ENCODE data around the gene APLP1. TPM values are rescaled to one million over a fixed set of nuclear protein-coding genes. Genes with fewer than 3 reads are reported as not detected.
A peak's percentile ranks its signal among the peaks of the same experiment; 100 is the strongest.
"Not testable (repeated sequence)": the region's sequence is repeated elsewhere in the genome, so short reads cannot be mapped to it uniquely, and the experiment has no call there.

The APLP1 gene
- total and polyA plus RNA-seq, 4 donors: 0.08 to 0.51 (median 0.16) TPM; not detected in 1

DNA sequence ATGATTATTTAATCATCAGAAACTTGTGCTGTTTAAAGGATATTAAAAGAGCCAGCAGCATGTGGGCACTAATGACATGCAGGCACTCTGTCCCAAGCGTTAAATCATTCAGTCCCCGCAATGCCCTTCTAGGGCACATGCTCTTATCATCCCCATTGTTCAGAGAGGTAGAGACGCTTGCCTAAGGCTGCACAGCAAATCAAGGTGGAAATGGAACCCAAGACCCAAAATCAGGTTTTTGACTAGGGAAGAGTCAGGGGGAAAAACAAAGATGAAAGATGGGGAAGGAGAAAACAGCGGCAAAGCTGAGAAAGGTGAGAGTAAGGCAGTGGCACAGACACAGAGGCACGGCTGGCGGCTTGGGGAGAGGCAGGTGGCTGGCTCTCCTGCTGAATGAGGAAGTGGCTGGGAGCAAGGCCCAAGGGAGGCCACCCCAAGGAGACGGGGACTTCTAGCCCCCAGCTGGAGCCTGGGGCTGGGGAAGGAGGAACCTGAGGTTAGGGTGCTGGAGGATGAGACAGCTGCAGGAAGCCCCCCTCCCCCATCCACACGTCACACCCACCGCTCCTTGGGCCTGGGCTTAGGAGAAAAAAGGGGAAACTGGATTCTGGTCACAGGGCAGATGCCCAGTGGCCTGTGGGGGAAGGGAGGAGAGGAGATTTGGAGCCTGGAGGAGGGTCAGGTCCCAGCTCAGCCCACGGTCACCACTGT is 40.8 kb downstream of the APLP1 start:
- Histone ChIP-seq H3K36me3 (ENCODE audit: control insufficient read depth in 4 of 4, insufficient read depth in 3 of 4, low read depth in 1 of 4, low read length in 3 of 4) (no peaks in the 10 kb centered on the region), H3K27ac (ENCODE audit: low read depth in 1 of 2, low read length in 2 of 2) (peak overlapping the region; percentile 73 to 75), H3K4me3 (ENCODE audit: low read depth in 1 of 3, low read length in 3 of 3) (no peak overlapping the region), H3K9me3 (ENCODE audit: control insufficient read depth in 4 of 4, low read length in 3 of 4) (no peaks in the 10 kb centered on the region), H3K4me1 (ENCODE audit: control insufficient read depth in 4 of 4, insufficient read depth in 4 of 4, low read length in 3 of 4) (no peaks in the 10 kb centered on the region), H3K9ac (ENCODE audit: low read depth in 1 of 2, low read length in 2 of 2) (no peak overlapping the region), H3K27me3 (ENCODE audit: control insufficient read depth in 4 of 4, insufficient read depth in 4 of 4, low read length in 3 of 4) (no peaks in the 10 kb centered on the region)
- 82% methylated on average over 10 of the region's 10 CpGs for WGBS
- TF ChIP-seq HNF4A (conservative IDR thresholded peaks at IDR 0.05): no peak
- peak in 1 of 2 donors; percentile 6 for TF ChIP-seq RAD21 (IDR thresholded peaks at IDR 0.05)
- DNase-seq (ENCODE audit: low spot score): no peak

DNA sequence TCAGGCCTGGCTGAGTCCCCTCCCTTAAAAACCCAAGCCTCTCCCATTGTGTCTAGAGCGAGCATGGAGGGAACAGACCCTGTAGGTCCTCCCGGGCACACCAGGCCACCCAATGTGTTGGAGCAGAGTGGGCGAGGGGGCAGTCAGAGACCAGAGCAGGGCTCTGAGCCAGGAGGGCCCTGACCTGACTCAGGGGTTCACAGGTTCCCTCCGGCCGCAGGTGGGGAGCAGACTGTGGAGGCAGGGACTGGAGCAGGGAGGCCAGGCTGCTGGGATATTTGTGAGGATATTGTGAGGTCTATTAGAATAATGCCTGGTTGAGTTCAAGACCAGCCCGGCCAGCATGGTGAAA is 41.3 kb downstream of the APLP1 start:
- Histone ChIP-seq H3K9me3 (ENCODE audit: control insufficient read depth in 4 of 4, low read length in 3 of 4) (no peaks in the 10 kb centered on the region), H3K36me3 (ENCODE audit: control insufficient read depth in 4 of 4, insufficient read depth in 3 of 4, low read depth in 1 of 4, low read length in 3 of 4) (no peaks in the 10 kb centered on the region), H3K4me3 (ENCODE audit: low read depth in 1 of 3, low read length in 3 of 3) (no peak overlapping the region), H3K4me1 (ENCODE audit: control insufficient read depth in 4 of 4, insufficient read depth in 4 of 4, low read length in 3 of 4) (no peaks in the 10 kb centered on the region), H3K27me3 (ENCODE audit: control insufficient read depth in 4 of 4, insufficient read depth in 4 of 4, low read length in 3 of 4) (no peaks in the 10 kb centered on the region), H3K9ac (ENCODE audit: low read depth in 1 of 2, low read length in 2 of 2) (no peak overlapping the region), H3K27ac (ENCODE audit: low read depth in 1 of 2, low read length in 2 of 2) (peak overlapping the region; percentile 66 to 75)
- WGBS: 81% methylated on average over 6 of the region's 6 CpGs
- TF ChIP-seq EGR1 (IDR thresholded peaks at IDR 0.05; ENCODE audit: low read depth in 2 of 2) (no peak), NR2F2 (IDR thresholded peaks at IDR 0.05) (no peak), TAF1 (conservative IDR thresholded peaks at IDR 0.05) (no peak), HNF4G (IDR thresholded peaks at IDR 0.05) (no peak), YY1 (IDR thresholded peaks at IDR 0.05) (no peak), HNF4A (conservative IDR thresholded peaks at IDR 0.05) (no peak)
- TF ChIP-seq, protein P1, sequence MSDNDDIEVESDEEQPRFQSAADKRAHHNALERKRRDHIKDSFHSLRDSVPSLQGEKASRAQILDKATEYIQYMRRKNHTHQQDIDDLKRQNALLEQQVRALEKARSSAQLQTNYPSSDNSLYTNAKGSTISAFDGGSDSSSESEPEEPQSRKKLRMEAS (IDR thresholded peaks at IDR 0.05): no peak
- TF ChIP-seq, protein P2, sequence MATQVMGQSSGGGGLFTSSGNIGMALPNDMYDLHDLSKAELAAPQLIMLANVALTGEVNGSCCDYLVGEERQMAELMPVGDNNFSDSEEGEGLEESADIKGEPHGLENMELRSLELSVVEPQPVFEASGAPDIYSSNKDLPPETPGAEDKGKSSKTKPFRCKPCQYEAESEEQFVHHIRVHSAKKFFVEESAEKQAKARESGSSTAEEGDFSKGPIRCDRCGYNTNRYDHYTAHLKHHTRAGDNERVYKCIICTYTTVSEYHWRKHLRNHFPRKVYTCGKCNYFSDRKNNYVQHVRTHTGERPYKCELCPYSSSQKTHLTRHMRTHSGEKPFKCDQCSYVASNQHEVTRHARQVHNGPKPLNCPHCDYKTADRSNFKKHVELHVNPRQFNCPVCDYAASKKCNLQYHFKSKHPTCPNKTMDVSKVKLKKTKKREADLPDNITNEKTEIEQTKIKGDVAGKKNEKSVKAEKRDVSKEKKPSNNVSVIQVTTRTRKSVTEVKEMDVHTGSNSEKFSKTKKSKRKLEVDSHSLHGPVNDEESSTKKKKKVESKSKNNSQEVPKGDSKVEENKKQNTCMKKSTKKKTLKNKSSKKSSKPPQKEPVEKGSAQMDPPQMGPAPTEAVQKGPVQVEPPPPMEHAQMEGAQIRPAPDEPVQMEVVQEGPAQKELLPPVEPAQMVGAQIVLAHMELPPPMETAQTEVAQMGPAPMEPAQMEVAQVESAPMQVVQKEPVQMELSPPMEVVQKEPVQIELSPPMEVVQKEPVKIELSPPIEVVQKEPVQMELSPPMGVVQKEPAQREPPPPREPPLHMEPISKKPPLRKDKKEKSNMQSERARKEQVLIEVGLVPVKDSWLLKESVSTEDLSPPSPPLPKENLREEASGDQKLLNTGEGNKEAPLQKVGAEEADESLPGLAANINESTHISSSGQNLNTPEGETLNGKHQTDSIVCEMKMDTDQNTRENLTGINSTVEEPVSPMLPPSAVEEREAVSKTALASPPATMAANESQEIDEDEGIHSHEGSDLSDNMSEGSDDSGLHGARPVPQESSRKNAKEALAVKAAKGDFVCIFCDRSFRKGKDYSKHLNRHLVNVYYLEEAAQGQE (IDR thresholded peaks at IDR 0.05): no peak
- DNase-seq (ENCODE audit: low spot score): no peak

DNA sequence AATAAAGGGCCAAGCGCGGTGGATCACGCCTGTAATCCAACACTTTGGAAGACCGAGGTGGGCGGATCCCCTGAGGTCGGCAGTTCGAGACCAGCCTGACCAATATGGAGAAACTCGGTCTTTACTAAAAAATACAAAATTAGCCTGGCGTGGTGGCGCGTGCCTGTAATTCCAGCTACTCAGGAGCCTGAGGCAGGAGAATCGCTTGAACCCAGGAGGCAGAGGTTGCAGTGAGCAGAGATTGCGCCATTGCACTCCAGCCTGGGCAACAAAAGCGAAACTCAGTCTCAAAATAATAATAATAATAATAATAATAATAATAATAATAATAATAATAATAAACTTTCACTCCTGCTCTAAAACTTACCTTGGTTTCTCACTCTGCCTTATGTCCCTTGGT is 42.0 kb downstream of the APLP1 start:
- DNase-seq (ENCODE audit: low spot score); H3K4me1 ChIP-seq (ENCODE audit: control insufficient read depth in 4 of 4, insufficient read depth in 4 of 4, low read length in 3 of 4); H3K4me3 ChIP-seq (ENCODE audit: low read depth in 1 of 3, low read length in 3 of 3); H3K9me3 ChIP-seq (ENCODE audit: control insufficient read depth in 4 of 4, low read length in 3 of 4); H3K36me3 ChIP-seq (ENCODE audit: control insufficient read depth in 4 of 4, insufficient read depth in 3 of 4, low read depth in 1 of 4, low read length in 3 of 4); H3K27ac ChIP-seq (ENCODE audit: low read depth in 1 of 2, low read length in 2 of 2); H3K27me3 ChIP-seq (ENCODE audit: control insufficient read depth in 4 of 4, insufficient read depth in 4 of 4, low read length in 3 of 4); H3K9ac ChIP-seq (ENCODE audit: low read depth in 1 of 2, low read length in 2 of 2): not testable (repeated sequence)
- WGBS: 95% methylated on average over 14 of the region's 14 CpGs

DNA sequence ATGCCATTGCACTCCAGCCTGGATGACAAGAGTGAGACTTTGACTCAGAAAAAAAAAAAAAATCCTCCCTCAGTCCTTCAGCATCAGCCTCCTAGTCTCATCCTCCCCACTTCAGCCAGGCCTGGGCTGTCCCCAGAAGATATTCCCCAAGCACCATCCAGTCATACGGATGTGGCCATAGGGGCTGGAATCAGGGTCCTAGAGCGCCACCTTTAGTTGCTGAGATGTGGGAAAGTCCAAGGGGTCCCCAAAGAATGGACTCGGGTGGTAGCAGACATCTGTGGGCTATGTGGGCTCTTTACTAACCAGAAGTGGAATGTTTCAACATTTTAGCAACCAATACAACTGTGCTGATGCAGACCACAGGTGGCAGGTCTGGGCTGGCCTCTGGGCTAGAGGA is 42.8 kb downstream of the APLP1 start:
- Histone ChIP-seq H3K27ac (ENCODE audit: low read depth in 1 of 2, low read length in 2 of 2) (no peak overlapping the region), H3K9me3 (ENCODE audit: control insufficient read depth in 4 of 4, low read length in 3 of 4) (no peaks in the 10 kb centered on the region), H3K4me3 (ENCODE audit: low read depth in 1 of 3, low read length in 3 of 3) (no peak overlapping the region), H3K27me3 (ENCODE audit: control insufficient read depth in 4 of 4, insufficient read depth in 4 of 4, low read length in 3 of 4) (no peaks in the 10 kb centered on the region), H3K36me3 (ENCODE audit: control insufficient read depth in 4 of 4, insufficient read depth in 3 of 4, low read depth in 1 of 4, low read length in 3 of 4) (no peaks in the 10 kb centered on the region), H3K9ac (ENCODE audit: low read depth in 1 of 2, low read length in 2 of 2) (no peak overlapping the region), H3K4me1 (ENCODE audit: control insufficient read depth in 4 of 4, insufficient read depth in 4 of 4, low read length in 3 of 4) (no peaks in the 10 kb centered on the region)
- DNase-seq (ENCODE audit: low spot score): no peak
- WGBS: 75% methylated on average over 3 of the region's 3 CpGs
- TF ChIP-seq, protein P3, sequence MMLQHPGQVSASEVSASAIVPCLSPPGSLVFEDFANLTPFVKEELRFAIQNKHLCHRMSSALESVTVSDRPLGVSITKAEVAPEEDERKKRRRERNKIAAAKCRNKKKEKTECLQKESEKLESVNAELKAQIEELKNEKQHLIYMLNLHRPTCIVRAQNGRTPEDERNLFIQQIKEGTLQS (IDR thresholded peaks at IDR 0.05): no peak
- TF ChIP-seq, protein P4, sequence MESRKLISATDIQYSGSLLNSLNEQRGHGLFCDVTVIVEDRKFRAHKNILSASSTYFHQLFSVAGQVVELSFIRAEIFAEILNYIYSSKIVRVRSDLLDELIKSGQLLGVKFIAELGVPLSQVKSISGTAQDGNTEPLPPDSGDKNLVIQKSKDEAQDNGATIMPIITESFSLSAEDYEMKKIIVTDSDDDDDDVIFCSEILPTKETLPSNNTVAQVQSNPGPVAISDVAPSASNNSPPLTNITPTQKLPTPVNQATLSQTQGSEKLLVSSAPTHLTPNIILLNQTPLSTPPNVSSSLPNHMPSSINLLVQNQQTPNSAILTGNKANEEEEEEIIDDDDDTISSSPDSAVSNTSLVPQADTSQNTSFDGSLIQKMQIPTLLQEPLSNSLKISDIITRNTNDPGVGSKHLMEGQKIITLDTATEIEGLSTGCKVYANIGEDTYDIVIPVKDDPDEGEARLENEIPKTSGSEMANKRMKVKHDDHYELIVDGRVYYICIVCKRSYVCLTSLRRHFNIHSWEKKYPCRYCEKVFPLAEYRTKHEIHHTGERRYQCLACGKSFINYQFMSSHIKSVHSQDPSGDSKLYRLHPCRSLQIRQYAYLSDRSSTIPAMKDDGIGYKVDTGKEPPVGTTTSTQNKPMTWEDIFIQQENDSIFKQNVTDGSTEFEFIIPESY (IDR thresholded peaks at IDR 0.05): no peak
- TF ChIP-seq EGR1 (IDR thresholded peaks at IDR 0.05; ENCODE audit: low read depth in 2 of 2): no peak
- TF ChIP-seq NR2F2 (IDR thresholded peaks at IDR 0.05): no peak
- TF ChIP-seq, protein P5, sequence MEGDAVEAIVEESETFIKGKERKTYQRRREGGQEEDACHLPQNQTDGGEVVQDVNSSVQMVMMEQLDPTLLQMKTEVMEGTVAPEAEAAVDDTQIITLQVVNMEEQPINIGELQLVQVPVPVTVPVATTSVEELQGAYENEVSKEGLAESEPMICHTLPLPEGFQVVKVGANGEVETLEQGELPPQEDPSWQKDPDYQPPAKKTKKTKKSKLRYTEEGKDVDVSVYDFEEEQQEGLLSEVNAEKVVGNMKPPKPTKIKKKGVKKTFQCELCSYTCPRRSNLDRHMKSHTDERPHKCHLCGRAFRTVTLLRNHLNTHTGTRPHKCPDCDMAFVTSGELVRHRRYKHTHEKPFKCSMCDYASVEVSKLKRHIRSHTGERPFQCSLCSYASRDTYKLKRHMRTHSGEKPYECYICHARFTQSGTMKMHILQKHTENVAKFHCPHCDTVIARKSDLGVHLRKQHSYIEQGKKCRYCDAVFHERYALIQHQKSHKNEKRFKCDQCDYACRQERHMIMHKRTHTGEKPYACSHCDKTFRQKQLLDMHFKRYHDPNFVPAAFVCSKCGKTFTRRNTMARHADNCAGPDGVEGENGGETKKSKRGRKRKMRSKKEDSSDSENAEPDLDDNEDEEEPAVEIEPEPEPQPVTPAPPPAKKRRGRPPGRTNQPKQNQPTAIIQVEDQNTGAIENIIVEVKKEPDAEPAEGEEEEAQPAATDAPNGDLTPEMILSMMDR (IDR thresholded peaks at IDR 0.05; ENCODE audit: low read depth, low read length, missing input control): no peak

Data from liver (tissue), 9 donors.